HCT116 (cell line): Measurements from ENCODE around the gene B3GALT5. TPM values are rescaled to one million over a fixed set of nuclear protein-coding genes. Genes with fewer than 3 reads are reported as not detected.

ENCODE experiments used
- ATAC-seq: fragments of 200-7000 bp; cut with Tn5 transposase; 2 replicates; pipeline ENCODE4 v1.9.1; 2020; ENCODE audit warnings: mild to moderate bottlenecking, moderate library complexity
- BruUV-seq: library from RNA; stranded (reverse); fragments of 400-500 nt; replicated peaks from 2 replicates; lab custom pipeline; 2021; lab: Mats Ljungman, UMichigan
- CTCF ChIA-PET: fragments of 300-600 bp; sonication (Branson Sonifier 250); formaldehyde crosslinking; loops from one replicate; lab custom pipeline; 2021; ENCODE audit warnings: antibody characterized with exemption; lab: Charles Lee
- POLR2A ChIA-PET: fragments of 300-600, 350-600 bp; sonication (Branson Sonifier 250); formaldehyde crosslinking; loops from one replicate; lab custom pipeline; 2021; ENCODE audit warnings: antibody characterized with exemption; lab: Charles Lee
- RAD21 ChIA-PET, 2 experiments: fragments of 300-600 bp; sonication (Branson Sonifier 250); formaldehyde crosslinking; loops; one replicate each; lab custom pipeline; 2023; ENCODE audit warnings: low total read pairs in 2 of 2; ENCODE audit not compliant: uncharacterized antibody in 2 of 2, unreplicated experiment in 2 of 2, low non-redundant PET in 1 of 2; lab: Charles Lee
- DNase-seq: peaks from one replicate; pipeline ENCODE4 v3.0.0-alpha.2; 2010; ENCODE audit warnings: low read depth, low spot score
- H2AFZ ChIP-seq: fragments of 200-600 bp; shearing (Covaris generic), sonication (generic); 2 replicates; pipeline ENCODE4 v1.6.1; 2017; ENCODE audit warnings: low read depth, mixed run types, mixed read lengths, antibody characterized with exemption, low read length; ENCODE audit not compliant: poor library complexity, severe bottlenecking
- H3K27ac ChIP-seq: 2 replicates; pipeline ENCODE4 v1.5.1; 2012; ENCODE audit warnings: low read depth, low read length
- H3K27me3 ChIP-seq: fragments of 200-600 bp; sonication (generic); 2 replicates; pipeline ENCODE4 v1.6.1; 2016; ENCODE audit warnings: mixed run types, low read length, mixed read lengths; ENCODE audit not compliant: insufficient read depth
- H3K36me3 ChIP-seq, 2 experiments: fragments of 200-500 bp in 1 of 2; fragments of 200-600 bp in 1 of 2; sonication (Bioruptor generic) in 1 of 2; sonication (generic) in 1 of 2; 2 replicates each; pipeline versions ENCODE4 v1.5.1 to v1.6.1; 2014 to 2016; ENCODE audit warnings: low read length in 2 of 2, inconsistent platforms in 1 of 2, mixed read lengths in 1 of 2, mixed run types in 1 of 2; ENCODE audit not compliant: insufficient read depth in 2 of 2, control insufficient read depth in 1 of 2
- H3K4me1 ChIP-seq, 2 experiments: fragments of 200-600 bp in 1 of 2; sonication (generic) in 1 of 2; 2 replicates each; pipeline versions ENCODE4 v1.5.1 to v1.6.1; 2012 to 2017; ENCODE audit warnings: low read length in 2 of 2, inconsistent platforms in 1 of 2, mild to moderate bottlenecking in 1 of 2, mixed read lengths in 1 of 2, mixed run types in 1 of 2, moderate library complexity in 1 of 2; ENCODE audit not compliant: insufficient read depth in 2 of 2, control insufficient read depth in 1 of 2
- H3K4me2 ChIP-seq: fragments of 200-600 bp; sonication (generic); 2 replicates; pipeline ENCODE4 v1.6.1; 2017; ENCODE audit warnings: mixed run types, low read length, mixed read lengths
- H3K4me3 ChIP-seq, 2 experiments: fragments of 200-600 bp in 1 of 2; sonication (generic) in 1 of 2; replicated peaks in 1 of 2; 2 replicates each; pipeline ENCODE4 v1.5.1; 2011 to 2016; ENCODE audit warnings: low read length in 2 of 2, control low read depth in 1 of 2, low read depth in 1 of 2, mild to moderate bottlenecking in 1 of 2, mixed read lengths in 1 of 2, mixed run types in 1 of 2
- H3K79me2 ChIP-seq: fragments of 200-600 bp; sonication (generic); 2 replicates; pipeline ENCODE4 v1.6.1; 2017; ENCODE audit warnings: mild to moderate bottlenecking, mixed run types, low read length, moderate library complexity, mixed read lengths; ENCODE audit not compliant: insufficient read depth
- H3K9ac ChIP-seq: fragments of 200-600 bp; sonication (generic); 2 replicates; pipeline ENCODE4 v1.6.1; 2016; ENCODE audit warnings: low read length, mixed read lengths
- H3K9me2 ChIP-seq: fragments of 200-600 bp; sonication (generic), shearing (Covaris generic); 2 replicates; pipeline ENCODE4 v1.6.1; 2017; ENCODE audit warnings: mixed run types, mild to moderate bottlenecking, moderate library complexity; ENCODE audit not compliant: insufficient read depth
- H3K9me3 ChIP-seq, 2 experiments: fragments of 200-500 bp in 1 of 2; fragments of 200-600 bp in 1 of 2; sonication (Bioruptor generic) in 1 of 2; sonication (generic) in 1 of 2; 2 replicates each; pipeline ENCODE4 v1.6.1; 2014 to 2017; ENCODE audit warnings: low read length in 2 of 2, mixed read lengths in 2 of 2, inconsistent platforms in 1 of 2, low read depth in 1 of 2, mild to moderate bottlenecking in 1 of 2, mixed run types in 1 of 2, moderate library complexity in 1 of 2; ENCODE audit not compliant: control insufficient read depth in 1 of 2, insufficient read depth in 1 of 2
- H4K20me1 ChIP-seq: fragments of 200-600 bp; sonication (generic), shearing (Covaris generic); 2 replicates; pipeline ENCODE4 v1.6.1; 2017; ENCODE audit warnings: mixed run types, mild to moderate bottlenecking, moderate library complexity; ENCODE audit not compliant: insufficient read depth
- EGR1 ChIP-seq: IDR thresholded peaks from 2 replicates; pipeline ENCODE4 v1.6.1; 2012; ENCODE audit warnings: low read depth
- ELF1 ChIP-seq: IDR thresholded peaks from 2 replicates; pipeline ENCODE4 v1.6.1; 2012; ENCODE audit warnings: low read depth, borderline replicate concordance
- EZH2 ChIP-seq: fragments of 200-600 bp; sonication (generic); IDR thresholded peaks from 2 replicates; pipeline ENCODE4 v1.6.1; 2017; ENCODE audit warnings: antibody characterized with exemption, mixed run types
- EZH2phosphoT487 ChIP-seq: fragments of 200-600 bp; IDR thresholded peaks from 2 replicates; pipeline ENCODE4 v1.6.1; 2018; ENCODE audit warnings: antibody characterized with exemption, borderline replicate concordance
- FOSL1 ChIP-seq: IDR thresholded peaks from 2 replicates; pipeline ENCODE4 v1.6.1; 2012; ENCODE audit warnings: low read depth
- JUND ChIP-seq: IDR thresholded peaks from 2 replicates; pipeline ENCODE4 v1.6.1; 2012
- SRF ChIP-seq: IDR thresholded peaks from 2 replicates; pipeline ENCODE4 v1.6.1; 2012; ENCODE audit warnings: low read depth
- TCF7L2 ChIP-seq: IDR thresholded peaks from 2 replicates; pipeline ENCODE4 v1.7.0; 2011; ENCODE audit warnings: borderline replicate concordance, inconsistent platforms; ENCODE audit not compliant: insufficient read depth, insufficient read length; ENCODE audit errors: extremely low read depth
- YY1 ChIP-seq: IDR thresholded peaks from 2 replicates; pipeline ENCODE4 v1.6.1; 2011; ENCODE audit warnings: low read length, low read depth, moderate library complexity, mild to moderate bottlenecking; ENCODE audit not compliant: insufficient replicate concordance; ENCODE audit errors: extremely low read depth
- ZNF274 ChIP-seq: fragments of 200-500 bp; sonication (Bioruptor generic); IDR thresholded peaks from 2 replicates; pipeline ENCODE4 v1.6.1; 2014; ENCODE audit warnings: mild to moderate bottlenecking, low read depth, low read length, inconsistent platforms
- intact Hi-C: fragments of 100-400 bp; cut with micrococcal nuclease; formaldehyde crosslinking; loops from 2 replicates; pipeline ENCODE4 v1.10.0; 2022
- total RNA-seq: library from RNA; stranded (reverse); gene quantifications from one replicate; pipeline ENCODE4 v1.2.1, GENCODE V29; 2021; ENCODE audit not compliant: unreplicated experiment
- TF ChIP-seq, protein P1 (sequence below): IDR thresholded peaks from 2 replicates; pipeline ENCODE4 v1.6.1; 2011; ENCODE audit warnings: mild to moderate bottlenecking, low read length, moderate library complexity; ENCODE audit not compliant: insufficient replicate concordance; ENCODE audit errors: extremely low read depth
- TF ChIP-seq, protein P2 (sequence below): IDR thresholded peaks from 2 replicates; pipeline ENCODE4 v1.6.1; 2012; ENCODE audit warnings: low read depth
- TF ChIP-seq, protein P3 (sequence below): IDR thresholded peaks from 2 replicates; pipeline ENCODE4 v1.6.1; 2012

Gene B3GALT5
- total RNA-seq, 1 experiment from 2014 or later = 1.2 TPM

DNA sequence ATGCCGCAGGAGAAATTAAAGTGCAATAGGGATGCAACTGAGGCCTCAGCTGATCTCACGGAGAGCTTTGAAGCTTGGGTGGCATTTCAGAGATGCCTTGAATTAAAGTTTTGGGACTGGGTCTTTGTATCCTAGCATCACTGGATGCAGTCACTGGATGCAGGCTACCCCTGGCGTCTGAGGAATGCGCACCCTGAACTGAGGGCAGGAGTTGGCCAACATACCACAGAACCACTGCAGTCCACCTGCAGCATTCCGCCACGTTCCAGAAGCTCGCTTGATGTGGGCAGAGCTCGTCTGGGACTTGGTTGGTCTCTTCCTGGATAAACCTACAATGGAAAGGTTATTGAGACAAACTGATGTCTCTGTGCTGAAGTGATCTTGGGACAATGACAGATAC is 98.1 kb downstream of the B3GALT5 start:
- ATAC-seq = no peak
- no peak overlapping the region for H3K4me2 ChIP-seq
- H3K4me3 ChIP-seq = no peak overlapping the region
- ChIA-PET POLR2A (no interaction called here), RAD21 (no interaction called here), CTCF (no interaction called here)
- no peaks in the 10 kb centered on the region for H3K9me2 ChIP-seq
- no peaks in the 10 kb centered on the region for H3K4me1 ChIP-seq
- H3K27ac ChIP-seq = no peak overlapping the region
- no peak overlapping the region for H3K9ac ChIP-seq
- no peaks in the 10 kb centered on the region for H3K9me3 ChIP-seq
- no peak for DNase-seq
- no peak overlapping the region for H2AFZ ChIP-seq
- H4K20me1 ChIP-seq = no peaks in the 10 kb centered on the region
- intact Hi-C loops = no loop called here
- BruUV-seq = no TSS peak
- no peaks in the 10 kb centered on the region for H3K79me2 ChIP-seq
- no peak for TF ChIP-seq JUND
- TF ChIP-seq TCF7L2 = no peak
- no peak for TF ChIP-seq ELF1
- TF ChIP-seq, protein P1, sequence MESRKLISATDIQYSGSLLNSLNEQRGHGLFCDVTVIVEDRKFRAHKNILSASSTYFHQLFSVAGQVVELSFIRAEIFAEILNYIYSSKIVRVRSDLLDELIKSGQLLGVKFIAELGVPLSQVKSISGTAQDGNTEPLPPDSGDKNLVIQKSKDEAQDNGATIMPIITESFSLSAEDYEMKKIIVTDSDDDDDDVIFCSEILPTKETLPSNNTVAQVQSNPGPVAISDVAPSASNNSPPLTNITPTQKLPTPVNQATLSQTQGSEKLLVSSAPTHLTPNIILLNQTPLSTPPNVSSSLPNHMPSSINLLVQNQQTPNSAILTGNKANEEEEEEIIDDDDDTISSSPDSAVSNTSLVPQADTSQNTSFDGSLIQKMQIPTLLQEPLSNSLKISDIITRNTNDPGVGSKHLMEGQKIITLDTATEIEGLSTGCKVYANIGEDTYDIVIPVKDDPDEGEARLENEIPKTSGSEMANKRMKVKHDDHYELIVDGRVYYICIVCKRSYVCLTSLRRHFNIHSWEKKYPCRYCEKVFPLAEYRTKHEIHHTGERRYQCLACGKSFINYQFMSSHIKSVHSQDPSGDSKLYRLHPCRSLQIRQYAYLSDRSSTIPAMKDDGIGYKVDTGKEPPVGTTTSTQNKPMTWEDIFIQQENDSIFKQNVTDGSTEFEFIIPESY = no peak
- no peak for TF ChIP-seq SRF
- no peak for TF ChIP-seq ZNF274
- TF ChIP-seq YY1 = no peak
- TF ChIP-seq EZH2phosphoT487 = no peak
- TF ChIP-seq, all 23 proteins: peak for 0
- H3K36me3 ChIP-seq = no peaks in the 10 kb centered on the region
- H3K27me3 ChIP-seq = no peaks in the 10 kb centered on the region

DNA sequence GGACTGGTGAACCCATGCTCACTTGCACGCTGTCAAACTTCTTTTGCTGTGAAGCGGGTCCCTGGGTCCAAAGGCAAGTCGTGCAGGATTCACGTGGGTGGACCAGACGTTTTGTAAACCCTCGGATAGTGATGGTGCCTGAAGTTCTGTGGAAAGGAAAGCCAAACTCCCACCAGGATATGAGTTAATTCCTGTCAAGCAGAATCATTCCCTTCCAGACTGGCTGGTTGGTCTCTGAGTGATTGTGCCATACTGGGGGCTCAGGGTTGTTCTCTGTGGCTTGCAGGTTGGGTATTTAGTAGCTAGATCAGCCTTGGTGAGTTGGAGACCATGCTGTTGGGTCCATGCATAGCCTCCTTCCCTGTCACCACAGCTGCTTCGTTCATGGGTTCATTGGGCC is 99.5 kb downstream of the B3GALT5 start:
- no peak overlapping the region for H2AFZ ChIP-seq
- no TSS peak for BruUV-seq
- no peaks in the 10 kb centered on the region for H3K9me2 ChIP-seq
- no peaks in the 10 kb centered on the region for H4K20me1 ChIP-seq
- no peak overlapping the region for H3K4me2 ChIP-seq
- no peaks in the 10 kb centered on the region for H3K4me1 ChIP-seq
- H3K9me3 ChIP-seq = no peaks in the 10 kb centered on the region
- DNase-seq (no peak), ATAC-seq (no peak)
- no peak overlapping the region for H3K9ac ChIP-seq
- H3K79me2 ChIP-seq = no peaks in the 10 kb centered on the region
- ChIA-PET POLR2A (no interaction called here), CTCF (interaction anchor here (2.7 kb wide), 1 partner anchor 194 kb away, joined by 14 read pairs; no protein-coding TSS in a partner anchor), RAD21 (no interaction called here)
- no peaks in the 10 kb centered on the region for H3K36me3 ChIP-seq
- no peak overlapping the region for H3K27ac ChIP-seq
- no peak overlapping the region for H3K4me3 ChIP-seq
- H3K27me3 ChIP-seq = no peaks in the 10 kb centered on the region
- intact Hi-C loops = no loop called here
- TF ChIP-seq EZH2 = no peak
- TF ChIP-seq, protein P2, sequence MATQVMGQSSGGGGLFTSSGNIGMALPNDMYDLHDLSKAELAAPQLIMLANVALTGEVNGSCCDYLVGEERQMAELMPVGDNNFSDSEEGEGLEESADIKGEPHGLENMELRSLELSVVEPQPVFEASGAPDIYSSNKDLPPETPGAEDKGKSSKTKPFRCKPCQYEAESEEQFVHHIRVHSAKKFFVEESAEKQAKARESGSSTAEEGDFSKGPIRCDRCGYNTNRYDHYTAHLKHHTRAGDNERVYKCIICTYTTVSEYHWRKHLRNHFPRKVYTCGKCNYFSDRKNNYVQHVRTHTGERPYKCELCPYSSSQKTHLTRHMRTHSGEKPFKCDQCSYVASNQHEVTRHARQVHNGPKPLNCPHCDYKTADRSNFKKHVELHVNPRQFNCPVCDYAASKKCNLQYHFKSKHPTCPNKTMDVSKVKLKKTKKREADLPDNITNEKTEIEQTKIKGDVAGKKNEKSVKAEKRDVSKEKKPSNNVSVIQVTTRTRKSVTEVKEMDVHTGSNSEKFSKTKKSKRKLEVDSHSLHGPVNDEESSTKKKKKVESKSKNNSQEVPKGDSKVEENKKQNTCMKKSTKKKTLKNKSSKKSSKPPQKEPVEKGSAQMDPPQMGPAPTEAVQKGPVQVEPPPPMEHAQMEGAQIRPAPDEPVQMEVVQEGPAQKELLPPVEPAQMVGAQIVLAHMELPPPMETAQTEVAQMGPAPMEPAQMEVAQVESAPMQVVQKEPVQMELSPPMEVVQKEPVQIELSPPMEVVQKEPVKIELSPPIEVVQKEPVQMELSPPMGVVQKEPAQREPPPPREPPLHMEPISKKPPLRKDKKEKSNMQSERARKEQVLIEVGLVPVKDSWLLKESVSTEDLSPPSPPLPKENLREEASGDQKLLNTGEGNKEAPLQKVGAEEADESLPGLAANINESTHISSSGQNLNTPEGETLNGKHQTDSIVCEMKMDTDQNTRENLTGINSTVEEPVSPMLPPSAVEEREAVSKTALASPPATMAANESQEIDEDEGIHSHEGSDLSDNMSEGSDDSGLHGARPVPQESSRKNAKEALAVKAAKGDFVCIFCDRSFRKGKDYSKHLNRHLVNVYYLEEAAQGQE = no peak
- TF ChIP-seq EGR1 = no peak
- TF ChIP-seq JUND = no peak
- TF ChIP-seq FOSL1 = no peak
- TF ChIP-seq, protein P3, sequence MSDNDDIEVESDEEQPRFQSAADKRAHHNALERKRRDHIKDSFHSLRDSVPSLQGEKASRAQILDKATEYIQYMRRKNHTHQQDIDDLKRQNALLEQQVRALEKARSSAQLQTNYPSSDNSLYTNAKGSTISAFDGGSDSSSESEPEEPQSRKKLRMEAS = no peak
- TF ChIP-seq, protein P1 = no peak
